Endothelial cell of umbilical vein (primary cell): Measurements from ENCODE around the gene FZD10. TPM values are rescaled to one million over a fixed set of nuclear protein-coding genes. Genes with fewer than 3 reads are reported as not detected.

ENCODE experiments used
- BruUV-seq: library from RNA; stranded (reverse); fragments of 400-500 nt; replicated peaks from 2 replicates; lab custom pipeline; 2021; lab: Mats Ljungman, UMichigan
- CTCF ChIA-PET: fragments of 300-600, 350-600 bp; sonication (Branson Sonifier 250); formaldehyde crosslinking; loops from one replicate; lab custom pipeline; 2021; ENCODE audit warnings: antibody characterized with exemption, inconsistent platforms; lab: Charles Lee
- POLR2A ChIA-PET: fragments of 300-600, 350-600 bp; sonication (Branson Sonifier 250); formaldehyde crosslinking; loops from one replicate; lab custom pipeline; 2021; ENCODE audit warnings: antibody characterized with exemption, inconsistent platforms; lab: Charles Lee
- DNase-seq: peaks from one replicate; pipeline ENCODE4 v3.0.0-alpha.2; 2011; ENCODE audit warnings: low read depth, low spot score
- FAIRE-seq: peaks from 2 replicates; lab custom pipeline; 2011; peaks lifted over from hg19 to GRCh38; lab: Jason Lieb, UNC
- H2AFZ ChIP-seq: 2 replicates; pipeline ENCODE4 v1.6.0; 2012; ENCODE audit warnings: low read depth, low read length, control low read depth, inconsistent platforms
- H3K27ac ChIP-seq: 2 replicates; pipeline ENCODE4 v1.5.1; 2011; ENCODE audit warnings: low read depth, mild to moderate bottlenecking, control low read depth, low read length, moderate library complexity; ENCODE audit not compliant: insufficient read depth
- H3K27me3 ChIP-seq, 2 experiments: 2 replicates each; pipeline versions ENCODE4 v1.6.0 to v1.6.1; 2011; ENCODE audit warnings: low read length in 2 of 2, mixed read lengths in 1 of 2; ENCODE audit not compliant: control insufficient read depth in 2 of 2, insufficient read depth in 2 of 2
- H3K36me3 ChIP-seq, 2 experiments: 2 replicates in 1 of 2; 3 replicates in 1 of 2; pipeline ENCODE4 v1.5.1; 2011; ENCODE audit warnings: low read length in 2 of 2, mild to moderate bottlenecking in 1 of 2, moderate library complexity in 1 of 2; ENCODE audit not compliant: control insufficient read depth in 2 of 2, insufficient read depth in 2 of 2; ENCODE audit errors: extremely low read depth in 1 of 2
- H3K4me1 ChIP-seq: 3 replicates; pipeline ENCODE4 v1.5.1; 2011; ENCODE audit warnings: mild to moderate bottlenecking, low read length; ENCODE audit not compliant: control insufficient read depth, insufficient read depth; ENCODE audit errors: extremely low read depth
- H3K4me2 ChIP-seq: 2 replicates; pipeline ENCODE4 v1.6.1; 2011; ENCODE audit warnings: low read length, control low read depth, mixed read lengths; ENCODE audit not compliant: insufficient read depth
- H3K4me3 ChIP-seq, 3 experiments: fragments of 200-600 bp in 1 of 3; sonication (generic), shearing (Covaris generic) in 1 of 3; replicated peaks in 1 of 3; 2 replicates each; pipeline ENCODE4 v1.5.1; 2011 to 2016; ENCODE audit warnings: control low read depth in 3 of 3, low read length in 3 of 3, mild to moderate bottlenecking in 2 of 3, inconsistent platforms in 1 of 3, low read depth in 1 of 3, moderate library complexity in 1 of 3; ENCODE audit not compliant: insufficient read depth in 1 of 3
- H3K79me2 ChIP-seq: 2 replicates; pipeline ENCODE4 v1.6.0; 2012; ENCODE audit warnings: low read length, inconsistent platforms; ENCODE audit not compliant: control insufficient read depth, insufficient read depth
- H3K9ac ChIP-seq: replicated peaks from 2 replicates; pipeline ENCODE3; 2011; ENCODE audit warnings: low read length, control low read depth; ENCODE audit not compliant: insufficient read depth; ENCODE audit errors: extremely low read depth
- H3K9me1 ChIP-seq: replicated peaks from 3 replicates; pipeline ENCODE4 v1.6.0; 2011; ENCODE audit warnings: mild to moderate bottlenecking, low read length; ENCODE audit not compliant: control insufficient read depth, insufficient read depth; ENCODE audit errors: extremely low read depth
- H3K9me3 ChIP-seq: replicated peaks from 2 replicates; pipeline ENCODE4 v1.5.1; 2012; ENCODE audit warnings: low read length, inconsistent platforms; ENCODE audit not compliant: control insufficient read depth, insufficient read depth
- H4K20me1 ChIP-seq: replicated peaks from 2 replicates; pipeline ENCODE3; 2011; ENCODE audit warnings: mild to moderate bottlenecking, low read length; ENCODE audit not compliant: control insufficient read depth, insufficient read depth; ENCODE audit errors: extremely low read depth
- CTCF ChIP-seq, 2 donors: IDR thresholded peaks; 1 replicate in 1 of 2; 2 replicates in 1 of 2; pipeline ENCODE4 v1.5.1; 2011; ENCODE audit warnings: low read length in 2 of 2, mild to moderate bottlenecking in 2 of 2, moderate library complexity in 2 of 2, control low read depth in 1 of 2, inconsistent platforms in 1 of 2, low read depth in 1 of 2; ENCODE audit not compliant: insufficient read depth in 1 of 2; ENCODE audit errors: extremely low read depth in 1 of 2
- EZH2 ChIP-seq: IDR thresholded peaks from 2 replicates; pipeline ENCODE4 v1.6.1; 2012; ENCODE audit warnings: borderline replicate concordance, low read depth, mild to moderate bottlenecking, moderate library complexity, low read length, inconsistent platforms; ENCODE audit not compliant: severe bottlenecking
- FOS ChIP-seq: IDR thresholded peaks from 2 replicates; pipeline ENCODE4 v1.6.1; 2011; ENCODE audit warnings: mild to moderate bottlenecking, low read length, moderate library complexity, borderline replicate concordance; ENCODE audit not compliant: insufficient read depth
- GATA2 ChIP-seq: IDR thresholded peaks from 2 replicates; pipeline ENCODE4 v1.7.0; 2011; ENCODE audit warnings: low read depth, mild to moderate bottlenecking, moderate library complexity, mixed read lengths, low read length; ENCODE audit not compliant: insufficient read length, insufficient read depth
- JUN ChIP-seq: IDR thresholded peaks from 2 replicates; pipeline ENCODE4 v1.6.1; 2011; ENCODE audit warnings: borderline replicate concordance, low read depth; ENCODE audit not compliant: insufficient read length, insufficient read depth
- MAX ChIP-seq: IDR thresholded peaks from 2 replicates; pipeline ENCODE4 v1.6.1; 2011; ENCODE audit not compliant: insufficient read depth, insufficient read length
- MYC ChIP-seq: IDR thresholded peaks from one replicate; pipeline ENCODE4 v1.6.1; 2011; ENCODE audit warnings: mild to moderate bottlenecking, low read depth, low read length
- POLR2A ChIP-seq: IDR thresholded peaks from 2 replicates; pipeline ENCODE4 v1.6.1; 2012; ENCODE audit warnings: low read depth, mild to moderate bottlenecking, control low read depth, low read length
- POLR2AphosphoS5 ChIP-seq: IDR thresholded peaks from 2 replicates; pipeline ENCODE4 v1.6.1; 2012; ENCODE audit warnings: low read depth, mild to moderate bottlenecking, control low read depth, low read length, moderate library complexity; ENCODE audit not compliant: insufficient read depth
- dilution Hi-C: fragments of 300-500 bp; cut with MboI; formaldehyde crosslinking; loops from one replicate; pipeline ENCODE4 v1.15.0; 2019; ENCODE audit warnings: low sequenced_read_pairs; ENCODE audit not compliant: extremely low pct_ligation_motif_present
- intact Hi-C: fragments of 100-400 bp; cut with micrococcal nuclease; formaldehyde crosslinking; loops from one replicate; pipeline ENCODE4 v1.10.0; 2022
- polyA plus RNA-seq, 4 experiments: library from polyadenylated mRNA; depleted of rRNA in 3 of 4; stranded (reverse) in 3 of 4; unstranded in 1 of 4; fragments of >200 nt; gene quantifications; 2 replicates each; pipeline versions ENCODE4 v1.2.1 to v1.2.3, GENCODE V29; 2011 to 2012; ENCODE audit warnings: missing spikeins in 1 of 4
- total RNA-seq: library from RNA; stranded (reverse); gene quantifications from 2 replicates; pipeline ENCODE4 v1.2.3, GENCODE V29; 2021

FZD10 gene
- total and polyA plus RNA-seq, 2 donors (not counting 3 experiments of a cell fraction or from before 2014, with no cell fraction given) = not detected

GRCh38 chr12:130131025-130131424, 31.2 kb upstream of the FZD10 start:
- no peak for DNase-seq
- no peak overlapping the region for H3K9ac ChIP-seq
- H3K4me1 ChIP-seq = no peaks in the 10 kb centered on the region
- H3K9me1 ChIP-seq = no peaks in the 10 kb centered on the region
- no peak overlapping the region for H2AFZ ChIP-seq
- H3K4me2 ChIP-seq = no peak overlapping the region
- no peak overlapping the region for H3K4me3 ChIP-seq
- CTCF ChIA-PET = no interaction called here
- no TSS peak for BruUV-seq
- peaks cover 12% of the 10 kb centered on the region for H3K9me3 ChIP-seq
- intact Hi-C loops (no loop called here), dilution Hi-C loops (no loop called here)
- no peak overlapping the region for H3K27ac ChIP-seq
- TF ChIP-seq MYC (no peak), CTCF (IDR thresholded peaks at IDR 0.05; ENCODE audit: extremely low read depth in 1 of 2, insufficient read depth in 1 of 2, low read depth in 1 of 2, low read length in 2 of 2) (no peak), GATA2 (no peak), JUN (no peak), EZH2 (no peak), POLR2A (no peak), MAX (no peak), POLR2AphosphoS5 (no peak), FOS (no peak)
- POLR2A ChIA-PET = no interaction called here
- H3K27me3 ChIP-seq = no peaks in the 10 kb centered on the region
- H3K36me3 ChIP-seq = no peaks in the 10 kb centered on the region
- no peaks in the 10 kb centered on the region for H4K20me1 ChIP-seq
- no peaks in the 10 kb centered on the region for H3K79me2 ChIP-seq
- FAIRE-seq = no peak
